Nucleus accumbens (tissue), 56 donors: ENCODE results near the gene IL24.

Experiments used
- DNase-seq, 56 donors: peaks; one replicate each; lab custom pipeline; 2025; lab: John Stamatoyannopoulos, UW

The IL24 gene

DNA sequence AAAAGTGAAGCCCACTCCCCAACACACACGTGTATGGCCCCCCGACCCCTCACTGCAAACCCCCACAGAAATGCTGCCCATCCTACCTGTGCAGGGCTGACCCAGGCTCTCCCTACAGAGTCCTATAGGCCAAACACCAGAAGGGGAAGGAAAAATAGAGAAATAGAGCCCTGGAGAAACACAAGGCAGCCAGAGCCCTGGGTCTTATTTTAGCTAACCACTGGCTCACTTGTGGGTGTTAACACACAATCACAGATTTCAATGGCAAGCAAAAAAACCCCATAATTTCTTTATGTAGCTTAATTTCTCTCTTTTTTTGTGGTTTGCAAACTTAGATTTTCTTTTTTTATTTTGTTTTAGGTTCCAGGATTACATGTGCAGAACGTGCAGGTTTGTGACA lies 50.0 kb downstream of the IL24 start:
- DNase-seq: peak in 1 of 56 donors; percentile 3

DNA sequence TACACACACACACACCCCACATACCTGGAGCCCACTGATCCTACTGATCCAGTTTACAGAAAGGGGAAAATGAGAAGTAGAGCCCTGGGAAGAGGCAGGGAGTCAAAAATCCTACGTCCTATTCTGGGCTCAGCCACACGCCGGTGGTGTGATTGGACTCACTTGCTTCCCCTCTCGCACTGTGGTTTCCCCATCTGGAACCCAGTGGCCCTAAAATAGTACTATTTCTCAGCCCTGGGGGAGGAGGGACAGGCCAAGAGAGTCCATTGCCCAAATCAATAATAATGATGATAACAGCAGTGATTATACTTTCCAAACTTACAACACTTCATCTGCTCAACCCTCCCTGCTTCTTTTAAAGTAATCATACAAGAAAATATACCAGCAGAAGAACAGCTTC lies 52.0 kb downstream of the IL24 start:
- peak in 8 of 56 donors; percentile 2 to 33 (median 11) for DNase-seq

GRCh38 chr1:206949641-206950040 lies 52.4 kb downstream of the IL24 start:
- DNase-seq: no peak

- DNase-seq: no peak
Measured at GRCh38 chr1:206951318-206952100, 54.3 kb downstream of the IL24 start.

GRCh38 chr1:206952171-206952570 lies 54.9 kb downstream of the IL24 start:
- no peak for DNase-seq

DNA sequence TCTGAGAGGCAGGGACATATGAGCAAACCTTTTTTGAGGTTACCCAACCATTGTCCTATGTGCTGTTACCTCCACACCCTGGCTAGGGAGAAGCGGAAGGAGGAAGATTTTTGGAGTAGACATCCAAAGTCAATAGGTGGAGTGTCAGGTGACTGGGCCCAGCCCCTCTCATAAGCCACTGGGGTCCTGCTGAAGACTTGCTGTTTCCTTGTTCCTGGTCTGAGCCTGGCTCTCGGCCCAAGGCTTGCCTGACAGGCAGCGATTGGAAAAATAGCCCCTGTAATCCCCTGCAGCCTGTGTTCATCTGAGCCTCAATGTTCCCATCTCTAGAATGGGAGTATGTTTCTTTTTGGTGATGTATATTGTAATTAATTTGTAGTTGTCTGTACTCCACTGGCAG lies 55.9 kb downstream of the IL24 start:
- no peak for DNase-seq

DNA sequence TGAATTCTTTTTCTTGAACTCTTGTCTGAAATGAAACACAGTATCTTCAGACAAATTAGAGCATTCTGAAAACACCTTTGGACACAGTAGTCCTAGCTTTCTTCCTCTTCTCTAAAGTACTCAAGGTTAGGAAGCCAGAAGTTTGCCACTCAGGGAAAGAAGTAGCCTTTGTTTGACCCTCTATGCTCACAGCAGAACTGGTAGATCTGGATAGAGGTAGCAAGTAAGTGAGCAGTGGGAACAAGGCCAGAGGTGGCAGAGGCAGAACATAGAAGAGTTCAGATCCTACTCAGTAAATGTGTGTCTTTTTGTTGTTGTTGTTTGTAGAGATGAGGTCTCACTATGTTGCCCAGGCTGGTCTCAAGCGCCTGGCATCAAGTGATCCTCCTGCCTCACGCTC lies 56.4 kb downstream of the IL24 start:
- DNase-seq: no peak
